Activated T-cell treated with anti-CD3 and anti-CD28 coated beads for 24 hours (primary cell): Measurements from ENCODE around the gene ILK.

ENCODE experiments used
- DNase-seq: peaks from one replicate; pipeline ENCODE4 v3.0.0-alpha.2; 2020; ENCODE audit warnings: low read depth

Gene ILK

GRCh38 chr11:6621711-6622211 is 18.2 kb downstream of the ILK start:
- no peak for DNase-seq

DNA sequence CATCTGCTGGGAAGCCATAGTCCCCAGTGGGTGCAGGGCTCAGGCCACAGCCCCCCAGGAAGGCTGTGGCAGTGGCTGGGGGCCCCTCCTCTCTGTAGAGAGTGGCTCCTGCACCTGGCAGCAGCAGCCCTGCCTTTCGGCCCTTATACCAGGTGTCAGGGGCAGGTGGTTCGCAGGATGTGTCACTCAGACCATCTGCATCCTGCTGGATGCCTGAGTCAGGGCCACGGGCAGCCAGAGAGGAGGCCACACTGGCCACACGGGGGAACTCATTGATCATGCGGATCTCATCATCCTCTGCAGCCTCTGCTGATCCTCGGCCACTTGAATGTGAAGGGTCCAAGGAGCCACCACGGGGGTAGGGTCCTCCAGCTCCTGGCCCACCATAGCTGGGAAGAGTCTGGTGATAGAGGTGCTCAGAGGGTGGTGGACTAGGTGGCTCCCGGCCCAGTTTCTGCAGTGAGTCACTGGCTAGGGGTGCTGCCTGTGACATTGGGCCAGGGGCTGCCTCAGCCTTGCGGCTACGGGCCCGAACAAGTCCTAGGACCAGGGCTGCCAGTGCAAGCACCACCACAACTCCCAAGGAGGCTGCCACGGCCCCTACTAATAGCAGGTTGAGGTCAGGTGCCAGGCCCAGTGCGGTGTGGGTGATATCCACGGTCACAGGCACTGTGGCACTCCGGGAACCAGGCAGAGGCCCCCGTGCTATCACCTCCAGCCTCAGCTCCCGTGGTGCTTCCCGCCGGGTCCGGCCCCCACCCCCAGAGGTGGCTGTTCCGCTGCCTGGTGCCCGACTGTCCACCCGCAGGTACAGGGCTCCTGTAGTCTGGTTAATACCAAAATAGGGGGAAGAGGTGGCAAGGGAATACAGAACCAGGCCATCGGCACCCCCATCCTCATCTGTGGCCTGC is 18.9 kb downstream of the ILK start:
- no peak for DNase-seq

DNA sequence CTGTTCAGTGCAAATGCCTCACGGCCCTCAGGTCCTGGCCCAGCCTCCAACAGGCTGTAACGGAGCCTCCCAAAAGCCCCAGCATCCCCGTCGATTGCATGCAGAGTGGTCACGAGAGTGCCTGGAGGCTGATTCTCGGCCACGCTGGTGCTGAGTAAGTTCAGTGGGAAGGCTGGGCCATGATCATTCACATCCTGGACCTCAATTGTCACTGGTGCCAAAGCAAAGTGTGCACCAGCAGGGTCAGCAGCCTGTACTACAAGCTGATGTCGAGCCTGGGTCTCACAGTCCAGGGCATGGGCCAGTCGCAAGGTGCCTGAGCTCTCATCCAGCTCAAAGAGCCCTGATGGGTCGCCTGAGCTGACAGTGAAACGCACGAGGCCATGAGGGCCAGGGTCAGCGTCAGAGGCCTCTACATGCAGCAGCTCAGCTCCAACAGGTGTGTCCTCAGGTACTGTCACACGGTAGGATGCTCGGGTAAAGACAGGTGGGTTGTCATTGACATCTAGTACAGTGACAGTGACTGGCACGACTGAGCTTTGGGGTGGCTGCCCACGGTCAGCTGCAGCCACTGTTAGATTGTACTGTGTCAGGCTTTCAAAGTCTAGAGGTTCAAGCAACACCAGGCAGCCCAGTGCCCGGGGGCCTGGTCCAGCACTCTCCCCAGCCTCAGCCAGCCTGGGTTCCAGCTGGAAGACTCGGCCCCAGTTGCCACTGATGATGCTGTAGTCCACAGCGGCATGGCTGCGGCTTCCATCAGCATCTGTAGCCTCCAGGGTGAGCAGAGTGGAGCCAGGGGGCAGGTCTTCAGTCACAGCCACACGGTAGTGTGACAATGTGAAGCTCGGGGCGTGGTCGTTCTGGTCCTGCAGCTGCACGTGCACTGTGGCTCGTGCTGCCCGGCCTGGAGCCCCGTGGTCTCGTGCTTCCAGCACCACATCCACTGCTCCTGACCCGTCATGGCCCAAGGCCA is 20.1 kb downstream of the ILK start:
- no peak for DNase-seq

GRCh38 chr11:6625156-6625831 is 21.7 kb downstream of the ILK start:
- no peak for DNase-seq

DNA sequence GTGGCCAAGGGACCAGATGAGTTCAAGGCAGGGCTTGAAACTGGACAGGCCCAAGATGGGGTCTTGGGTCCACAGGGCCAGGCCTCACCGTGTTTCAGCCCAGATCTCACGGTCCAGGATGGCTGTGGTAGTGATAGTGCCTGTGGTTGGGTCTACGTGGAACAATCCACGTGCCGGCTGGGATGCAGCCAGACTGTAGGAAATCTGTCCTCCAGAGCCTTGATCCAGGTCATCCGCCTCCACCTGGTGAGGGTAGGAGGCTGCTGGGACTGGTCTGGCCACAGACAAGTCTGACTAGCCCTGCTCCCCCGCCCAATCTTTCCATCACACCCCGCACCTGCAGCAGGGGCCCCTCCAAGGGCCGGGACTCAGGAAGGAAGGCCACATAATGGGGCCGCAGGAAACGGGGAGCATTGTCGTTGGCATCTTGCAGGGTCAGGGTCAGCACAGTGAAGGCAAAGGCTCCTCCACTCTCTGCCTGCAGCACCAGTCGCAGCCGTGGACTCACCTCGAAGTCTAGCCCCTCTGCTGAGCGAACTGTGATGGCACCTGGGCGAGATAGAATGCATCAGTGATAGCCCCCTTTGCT is 22.4 kb downstream of the ILK start:
- no peak for DNase-seq

DNA sequence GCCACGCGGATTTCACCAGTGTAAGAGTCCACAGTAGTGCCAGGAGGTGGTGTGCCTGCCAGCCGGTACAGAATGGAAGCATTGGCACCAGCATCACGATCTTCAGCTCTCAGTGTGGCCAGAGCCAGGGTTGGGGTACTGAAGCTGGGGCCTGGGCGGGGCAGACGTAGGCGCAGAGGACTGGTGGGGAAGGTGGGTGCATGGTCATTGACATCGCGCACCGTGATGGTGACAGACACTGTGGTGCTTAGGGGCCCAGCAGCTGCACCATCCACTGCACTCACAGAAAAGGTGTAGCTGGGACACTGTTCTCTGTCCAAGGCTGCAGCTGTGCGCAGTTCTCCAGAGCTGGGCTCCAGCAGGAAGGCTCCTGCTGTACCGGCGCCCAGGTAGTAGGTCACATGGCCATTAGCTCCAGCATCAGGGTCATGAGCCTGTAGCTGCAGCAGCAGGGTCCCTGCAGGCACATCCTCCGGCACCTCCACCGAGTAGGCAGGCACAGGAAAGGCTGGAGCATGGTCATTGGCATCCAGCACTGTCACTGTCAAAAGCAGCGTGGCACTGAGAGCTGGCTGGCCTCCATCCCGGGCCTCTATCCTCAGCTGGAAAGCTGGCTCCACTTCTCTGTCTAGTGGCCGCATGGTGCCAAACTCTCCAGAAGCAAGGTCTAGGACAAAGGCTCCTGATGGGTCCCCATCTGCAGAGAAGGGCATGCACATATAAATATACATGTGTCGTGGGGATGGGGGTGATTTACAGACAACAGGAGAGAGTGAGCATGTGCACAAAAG is 23.6 kb downstream of the ILK start:
- no peak for DNase-seq

GRCh38 chr11:6627762-6628241 is 24.2 kb downstream of the ILK start:
- DNase-seq: no peak

DNA sequence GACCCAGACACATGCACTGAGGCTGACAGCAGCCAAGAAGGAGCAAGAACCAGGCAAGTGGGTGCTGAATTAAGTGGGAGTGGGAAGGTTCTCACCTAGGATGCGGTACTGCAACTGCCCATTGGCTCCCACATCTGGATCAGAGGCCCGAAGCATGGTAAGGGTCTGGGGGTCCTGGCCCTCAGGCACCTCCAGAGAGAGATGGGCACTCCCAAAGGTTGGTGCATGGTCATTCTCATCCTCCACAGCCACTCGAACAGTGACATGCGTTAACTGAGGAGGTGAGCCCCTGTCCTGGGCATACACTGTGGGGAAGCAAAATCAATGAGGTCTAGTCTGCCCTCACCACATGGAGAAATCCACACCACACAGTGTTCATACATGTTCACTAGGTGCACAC is 25.0 kb downstream of the ILK start:
- no peak for DNase-seq

DNA sequence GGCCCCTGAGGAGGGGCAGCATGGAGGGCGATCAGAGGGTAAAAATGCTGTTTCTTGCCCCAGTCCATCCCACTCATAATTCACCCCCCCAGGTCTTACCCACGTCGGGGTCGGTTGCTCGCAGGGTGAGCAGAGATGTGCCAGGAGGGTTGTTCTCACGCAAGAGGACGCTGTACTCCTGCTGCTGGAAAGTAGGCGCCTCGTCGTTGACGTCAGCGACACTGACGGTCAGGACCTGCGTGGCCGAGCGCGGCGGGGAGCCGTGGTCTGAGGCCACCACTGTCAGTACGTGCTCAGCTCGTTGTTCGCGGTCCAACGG is 26.0 kb downstream of the ILK start:
- no peak for DNase-seq

DNA sequence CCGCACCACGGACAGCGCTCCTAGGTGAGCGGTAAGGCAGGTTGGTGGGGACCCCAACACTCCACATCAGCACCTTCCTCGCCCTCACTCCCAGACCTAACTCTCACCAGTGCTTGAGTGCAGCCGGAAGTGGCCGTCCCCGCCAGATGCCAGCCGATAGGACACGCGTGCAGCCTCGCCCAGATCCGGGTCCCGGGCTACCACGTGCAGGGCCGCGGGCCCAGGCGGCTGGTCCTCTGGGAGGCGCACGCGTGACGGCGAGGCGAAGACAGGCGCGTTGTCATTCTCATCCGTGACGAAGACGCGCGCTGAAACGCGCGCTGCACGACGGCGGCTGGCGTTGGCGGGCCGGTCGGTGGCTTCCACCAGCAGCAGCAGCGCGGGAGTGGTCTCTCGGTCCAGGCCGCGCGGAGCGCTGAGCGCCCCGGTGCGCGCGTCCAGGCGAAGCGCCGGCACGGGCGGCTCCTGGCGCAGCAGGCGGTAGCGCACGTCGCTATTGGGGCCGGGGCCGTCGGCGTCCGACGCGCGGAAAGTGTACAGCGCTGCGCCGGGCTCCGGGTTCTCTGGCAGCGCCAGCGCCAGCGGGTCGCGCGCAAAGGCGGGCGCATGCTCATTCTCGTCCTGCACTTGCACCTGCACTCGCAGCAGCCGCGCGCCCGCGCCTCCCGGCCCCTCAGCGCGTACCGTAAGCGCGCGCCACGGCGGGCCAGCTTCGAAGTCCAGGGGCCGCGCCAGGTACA is 26.5 kb downstream of the ILK start:
- no peak for DNase-seq

GRCh38 chr11:6630632-6631291 is 27.2 kb downstream of the ILK start:
- DNase-seq: no peak

- no peak for DNase-seq
Measured at GRCh38 chr11:6631361-6631890, 27.9 kb downstream of the ILK start.

DNA sequence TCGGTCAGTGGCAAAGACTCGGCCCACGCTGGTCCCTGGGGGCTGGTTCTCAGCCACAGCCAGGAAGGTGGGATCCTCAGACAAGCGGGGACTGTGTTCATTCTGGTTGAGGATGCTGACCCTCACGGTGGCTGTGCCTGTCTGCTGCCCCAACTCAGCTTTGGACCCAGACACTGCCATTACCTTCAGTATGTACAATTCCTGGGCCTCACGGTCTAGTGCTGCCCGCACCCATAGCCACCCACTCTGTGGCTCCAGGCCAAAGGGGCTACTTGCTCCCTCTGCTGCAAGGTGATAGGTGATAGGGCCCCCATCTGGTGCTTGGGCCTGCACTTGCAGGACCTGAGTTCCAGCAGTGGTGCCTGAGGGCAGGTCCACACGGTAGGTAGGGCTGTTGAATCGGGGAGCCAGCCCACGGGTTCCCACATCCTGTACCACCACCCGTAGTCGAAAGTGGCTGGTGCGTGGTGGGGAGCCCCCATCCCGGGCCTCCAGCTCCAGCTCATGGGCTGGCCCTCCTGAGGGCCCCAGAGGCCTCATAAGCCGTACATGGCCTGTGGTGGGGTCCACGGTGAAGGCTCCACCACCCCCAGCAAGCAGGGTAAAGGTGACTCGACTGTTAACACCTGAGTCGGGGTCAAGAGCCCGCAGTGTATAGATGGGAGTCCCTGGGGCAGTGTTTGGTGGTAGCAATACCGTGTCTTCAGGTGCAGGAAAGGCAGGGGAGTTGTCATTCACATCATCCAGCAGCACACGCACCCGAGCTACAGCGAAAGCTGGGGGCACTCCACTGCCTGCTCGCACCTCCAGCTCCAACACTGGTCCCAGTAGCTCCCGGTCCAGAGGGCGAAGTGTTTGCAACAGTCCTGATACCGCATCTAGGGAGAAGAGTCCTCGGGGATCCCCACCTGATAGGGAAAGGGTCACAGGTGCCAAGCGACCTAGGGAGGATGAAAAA is 28.8 kb downstream of the ILK start:
- no peak for DNase-seq

DNA sequence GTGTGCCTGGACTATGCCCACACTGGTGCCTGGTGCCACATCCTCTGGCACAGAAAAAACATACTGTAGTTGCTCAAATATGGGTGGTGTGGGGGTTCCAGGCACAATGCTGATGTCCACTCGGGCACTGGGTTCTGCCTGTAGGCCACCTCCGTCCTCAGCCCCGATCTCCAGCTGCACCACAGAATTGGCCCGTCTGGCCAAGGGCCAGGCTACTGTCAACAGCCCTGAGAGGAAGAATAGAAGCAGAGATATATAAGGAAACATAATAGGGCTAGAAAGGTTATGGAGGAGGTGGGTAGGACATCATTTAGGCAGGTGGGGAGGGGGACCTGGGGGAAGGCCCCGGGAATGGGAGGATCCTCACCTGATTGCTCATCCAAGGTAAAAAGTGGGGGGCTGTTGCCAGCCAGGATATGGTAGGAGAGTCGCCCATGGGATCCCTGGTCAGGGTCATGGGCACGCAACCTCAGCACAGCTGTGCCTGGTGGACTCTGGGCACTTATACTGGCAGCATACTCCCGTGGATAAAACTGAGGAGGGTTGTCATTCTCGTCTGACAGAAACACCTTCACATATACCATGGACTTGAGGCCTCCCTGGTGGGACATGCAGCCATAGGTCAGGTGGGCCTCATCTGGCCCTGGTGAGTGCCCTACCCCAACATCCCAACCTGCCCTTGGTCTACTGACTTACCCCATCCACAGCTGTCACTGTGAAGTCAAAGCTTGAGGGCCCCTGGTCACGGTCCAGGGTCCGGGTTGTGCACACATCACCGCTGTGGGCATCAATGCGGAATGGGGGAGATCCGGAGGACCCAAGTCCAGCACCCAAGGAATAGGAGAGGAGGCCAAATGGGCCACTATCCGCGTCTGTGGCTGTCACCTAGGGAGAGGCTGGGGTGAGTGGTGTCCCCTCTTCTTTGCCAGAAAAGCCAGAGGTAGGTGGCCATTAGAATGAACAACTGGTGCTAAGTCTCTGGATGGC is 30.1 kb downstream of the ILK start:
- DNase-seq: no peak

- DNase-seq: no peak
Measured at GRCh38 chr11:6634534-6634933, 31.0 kb downstream of the ILK start.

DNA sequence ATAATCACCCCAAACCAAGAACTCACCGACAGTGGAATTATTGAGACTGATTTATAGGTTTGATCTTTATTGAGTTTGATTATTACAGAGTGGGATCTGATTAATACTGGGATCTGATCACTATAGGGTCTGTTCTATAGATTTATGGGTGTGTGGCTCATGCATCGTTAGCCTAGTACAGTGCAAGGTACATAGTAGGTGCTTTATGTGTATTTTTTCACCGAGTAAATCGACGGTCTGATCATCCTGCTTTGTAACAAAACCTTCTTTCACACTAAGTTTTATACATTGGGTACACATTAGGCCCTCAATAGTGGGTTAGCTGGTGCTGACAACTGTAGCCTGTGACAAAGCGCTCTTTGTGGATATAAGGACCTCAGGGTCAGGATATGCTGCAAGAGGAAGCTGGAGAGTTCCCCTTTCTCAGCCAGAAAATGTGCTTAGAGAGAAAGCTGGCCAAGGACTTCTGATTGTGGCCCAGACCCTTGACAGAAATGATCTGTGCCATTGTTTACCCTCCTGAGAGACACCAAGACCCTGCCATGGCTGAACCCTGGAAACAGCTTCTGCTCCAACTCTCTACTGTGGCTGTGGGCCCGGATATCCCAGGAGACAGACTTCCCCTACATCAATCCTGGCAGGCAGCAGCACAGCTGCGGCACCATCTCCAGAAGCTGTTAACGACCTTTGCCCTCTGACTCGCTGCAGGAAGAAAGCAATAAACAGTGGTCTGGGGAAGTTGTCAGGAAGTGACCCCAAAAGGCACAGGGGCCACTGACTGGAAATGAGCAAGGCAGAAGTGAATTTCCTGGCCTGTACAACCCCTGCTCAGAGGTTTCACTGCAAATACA is 31.7 kb downstream of the ILK start:
- DNase-seq: no peak
